Astrocyte (in vitro differentiated cells and primary cell): ENCODE results near the gene ADRA2B. TPM values are rescaled to one million over a fixed set of nuclear protein-coding genes. Genes with fewer than 3 reads are reported as not detected.
A peak's percentile ranks its signal among the peaks of the same experiment; 100 is the strongest.

Experiments used
- DNase-seq: peaks from one replicate; pipeline ENCODE4 v3.0.0-alpha.2; 2010; ENCODE audit warnings: low read depth
- FAIRE-seq: peaks from 2 replicates; lab custom pipeline; 2011; peaks lifted over from hg19 to GRCh38; lab: Jason Lieb, UNC
- H2AFZ ChIP-seq: 2 replicates; pipeline ENCODE4 v1.6.0; 2012; ENCODE audit warnings: low read depth, low read length, inconsistent platforms
- H3K27ac ChIP-seq: 2 replicates; pipeline ENCODE4 v1.5.1; 2011; ENCODE audit warnings: low read depth, low read length, inconsistent platforms
- H3K27me3 ChIP-seq: 2 replicates; pipeline ENCODE4 v1.6.0; 2011; ENCODE audit warnings: low read length, inconsistent platforms; ENCODE audit not compliant: insufficient read depth
- H3K36me3 ChIP-seq: 2 replicates; pipeline ENCODE4 v1.5.1; 2011; ENCODE audit warnings: low read length, inconsistent platforms; ENCODE audit not compliant: insufficient read depth
- H3K4me1 ChIP-seq: 2 replicates; pipeline ENCODE4 v1.5.1; 2011; ENCODE audit warnings: low read length, inconsistent platforms; ENCODE audit not compliant: insufficient read depth
- H3K4me2 ChIP-seq: 2 replicates; pipeline ENCODE4 v1.6.0; 2012; ENCODE audit warnings: low read length, inconsistent platforms
- H3K4me3 ChIP-seq: 2 replicates; pipeline ENCODE4 v1.5.1; 2011; ENCODE audit warnings: low read depth, mild to moderate bottlenecking, low read length, inconsistent platforms; ENCODE audit not compliant: insufficient read depth
- H3K79me2 ChIP-seq: 2 replicates; pipeline ENCODE4 v1.6.0; 2012; ENCODE audit warnings: mild to moderate bottlenecking, low read length, inconsistent platforms; ENCODE audit not compliant: insufficient read depth
- H3K9ac ChIP-seq: 2 replicates; pipeline ENCODE4 v1.6.0; 2012; ENCODE audit warnings: mild to moderate bottlenecking, low read length, inconsistent platforms
- H3K9me3 ChIP-seq: 2 replicates; pipeline ENCODE4 v1.5.1; 2012; ENCODE audit warnings: low read depth, mild to moderate bottlenecking, low read length, inconsistent platforms; ENCODE audit not compliant: insufficient read depth
- H4K20me1 ChIP-seq: 2 replicates; pipeline ENCODE4 v1.6.0; 2012; ENCODE audit warnings: low read length, inconsistent platforms; ENCODE audit not compliant: insufficient read depth
- H3K27ac Mint-ChIP-seq: one replicate; pipeline ENCODE4 v1.8.0; 2021; ENCODE audit warnings: mild to moderate bottlenecking, mixed read lengths; ENCODE audit not compliant: unreplicated experiment
- H3K27me3 Mint-ChIP-seq: one replicate; pipeline ENCODE4 v1.8.0; 2021; ENCODE audit warnings: low read depth, mixed read lengths; ENCODE audit not compliant: unreplicated experiment
- H3K36me3 Mint-ChIP-seq: one replicate; pipeline ENCODE4 v1.8.0; 2021; ENCODE audit warnings: low read depth, mixed read lengths; ENCODE audit not compliant: unreplicated experiment
- H3K4me1 Mint-ChIP-seq: one replicate; pipeline ENCODE4 v1.8.0; 2021; ENCODE audit warnings: low read depth, mixed read lengths; ENCODE audit not compliant: unreplicated experiment
- H3K4me3 Mint-ChIP-seq: one replicate; pipeline ENCODE4 v1.8.0; 2021; ENCODE audit warnings: mild to moderate bottlenecking, moderate library complexity, mixed read lengths; ENCODE audit not compliant: unreplicated experiment
- H3K9me3 Mint-ChIP-seq: one replicate; pipeline ENCODE4 v1.8.0; 2021; ENCODE audit warnings: mild to moderate bottlenecking, mixed read lengths; ENCODE audit not compliant: unreplicated experiment
- EZH2 ChIP-seq: IDR thresholded peaks from 2 replicates; pipeline ENCODE4 v1.6.1; 2012; ENCODE audit warnings: mild to moderate bottlenecking, low read length, inconsistent platforms; ENCODE audit not compliant: insufficient read depth
- total RNA-seq: library from RNA; stranded (reverse); gene quantifications from 2 replicates; pipeline ENCODE4 v1.2.1, GENCODE V29; 2021
- TF ChIP-seq, protein P1 (sequence below): IDR thresholded peaks from 2 replicates; pipeline ENCODE4 v1.5.1; 2011; ENCODE audit warnings: low read depth, mild to moderate bottlenecking, inconsistent platforms, low read length, moderate library complexity; ENCODE audit not compliant: insufficient read depth

ADRA2B gene
- total RNA-seq, 1 donor from 2014 or later: not detected

DNA sequence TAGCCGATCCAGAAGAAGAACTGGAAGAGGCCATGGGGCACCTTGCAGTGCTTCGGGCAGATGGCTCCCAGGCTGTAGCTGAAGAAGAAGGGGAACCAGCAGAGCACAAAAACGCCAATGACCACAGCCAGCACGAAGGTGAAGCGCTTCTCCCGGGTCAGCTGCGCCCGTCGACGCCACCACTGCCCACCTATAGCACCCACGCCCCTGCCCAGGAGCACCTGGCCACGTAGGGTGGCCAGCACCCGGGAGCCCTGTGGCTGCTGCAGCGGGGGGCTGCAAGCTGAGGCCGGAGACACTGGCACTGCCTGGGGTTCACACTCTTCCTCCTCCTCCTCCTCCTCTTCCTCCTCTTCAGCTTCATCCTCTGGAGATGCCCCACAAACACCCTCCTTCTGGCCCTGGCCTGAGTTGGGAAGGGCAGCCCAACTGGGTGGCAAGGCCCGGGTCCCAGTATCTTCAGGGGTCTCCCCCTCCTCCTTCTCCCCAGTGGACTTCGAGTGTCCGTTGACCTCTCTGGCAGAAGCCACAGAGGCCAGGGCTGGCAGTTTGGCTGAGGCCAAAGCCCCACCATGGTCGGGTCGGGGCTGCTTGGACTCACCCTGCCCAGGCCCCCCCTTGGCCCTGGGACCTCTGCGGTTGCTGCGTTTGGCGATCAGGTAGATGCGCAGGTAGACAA, 1.3 kb downstream of the ADRA2B start:
- FAIRE-seq (no peak), DNase-seq (no peak)
- Histone ChIP-seq H3K79me2 (no peaks in the 10 kb centered on the region), H3K27me3 (peaks cover 32% of the 10 kb centered on the region), H3K9me3 (no peaks in the 10 kb centered on the region), H3K4me1 (peaks cover 2% of the 10 kb centered on the region), H3K9ac (no peak overlapping the region), H2AFZ (no peak overlapping the region), H4K20me1 (no peaks in the 10 kb centered on the region), H3K4me2 (no peak overlapping the region), H3K36me3 (no peaks in the 10 kb centered on the region), H3K27ac (no peak overlapping the region), H3K4me3 (no peak overlapping the region)
- H3K36me3 Mint-ChIP-seq: peaks cover 1% of the 10 kb centered on the region
- peak overlapping the region; percentile 67 for H3K4me3 Mint-ChIP-seq
- TF ChIP-seq EZH2: no peak
- TF ChIP-seq, protein P1, sequence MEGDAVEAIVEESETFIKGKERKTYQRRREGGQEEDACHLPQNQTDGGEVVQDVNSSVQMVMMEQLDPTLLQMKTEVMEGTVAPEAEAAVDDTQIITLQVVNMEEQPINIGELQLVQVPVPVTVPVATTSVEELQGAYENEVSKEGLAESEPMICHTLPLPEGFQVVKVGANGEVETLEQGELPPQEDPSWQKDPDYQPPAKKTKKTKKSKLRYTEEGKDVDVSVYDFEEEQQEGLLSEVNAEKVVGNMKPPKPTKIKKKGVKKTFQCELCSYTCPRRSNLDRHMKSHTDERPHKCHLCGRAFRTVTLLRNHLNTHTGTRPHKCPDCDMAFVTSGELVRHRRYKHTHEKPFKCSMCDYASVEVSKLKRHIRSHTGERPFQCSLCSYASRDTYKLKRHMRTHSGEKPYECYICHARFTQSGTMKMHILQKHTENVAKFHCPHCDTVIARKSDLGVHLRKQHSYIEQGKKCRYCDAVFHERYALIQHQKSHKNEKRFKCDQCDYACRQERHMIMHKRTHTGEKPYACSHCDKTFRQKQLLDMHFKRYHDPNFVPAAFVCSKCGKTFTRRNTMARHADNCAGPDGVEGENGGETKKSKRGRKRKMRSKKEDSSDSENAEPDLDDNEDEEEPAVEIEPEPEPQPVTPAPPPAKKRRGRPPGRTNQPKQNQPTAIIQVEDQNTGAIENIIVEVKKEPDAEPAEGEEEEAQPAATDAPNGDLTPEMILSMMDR: no peak
- peaks cover 71% of the 10 kb centered on the region for H3K27me3 Mint-ChIP-seq
- no peaks in the 10 kb centered on the region for H3K4me1 Mint-ChIP-seq
- H3K27ac Mint-ChIP-seq: no peak overlapping the region
- H3K9me3 Mint-ChIP-seq: peaks cover 4% of the 10 kb centered on the region

DNA sequence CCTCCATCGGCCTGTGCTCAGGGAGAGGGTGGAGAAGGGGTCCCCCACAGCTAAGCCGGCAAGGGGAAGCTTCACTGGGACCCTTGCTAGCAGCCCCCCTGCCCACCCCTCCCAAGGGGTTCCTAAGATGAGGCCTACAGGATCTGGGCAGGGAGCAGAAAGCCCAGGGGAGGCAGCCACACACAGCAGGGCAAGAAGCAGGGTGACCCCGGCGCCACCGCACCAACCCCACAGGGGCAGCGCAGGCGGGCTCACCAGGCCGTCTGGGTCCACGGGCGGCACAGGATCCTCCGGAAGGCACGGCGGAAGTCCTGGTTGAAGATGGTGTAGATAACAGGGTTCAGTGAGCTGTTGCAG, 1.8 kb downstream of the ADRA2B start:
- no peaks in the 10 kb centered on the region for H4K20me1 ChIP-seq
- peaks cover 69% of the 10 kb centered on the region for H3K27me3 Mint-ChIP-seq
- no peak overlapping the region for H3K4me2 ChIP-seq
- no peak overlapping the region for H2AFZ ChIP-seq
- H3K27ac Mint-ChIP-seq: no peak overlapping the region
- no peak overlapping the region for H3K9ac ChIP-seq
- no peaks in the 10 kb centered on the region for H3K36me3 Mint-ChIP-seq
- TF ChIP-seq EZH2: no peak
- TF ChIP-seq, protein P1: no peak
- H3K36me3 ChIP-seq: no peaks in the 10 kb centered on the region
- H3K4me1 ChIP-seq: peaks cover 2% of the 10 kb centered on the region
- H3K4me3 ChIP-seq: no peak overlapping the region
- H3K9me3 ChIP-seq: no peaks in the 10 kb centered on the region
- H3K4me1 Mint-ChIP-seq: no peaks in the 10 kb centered on the region
- peaks cover 31% of the 10 kb centered on the region for H3K27me3 ChIP-seq
- FAIRE-seq: no peak
- H3K27ac ChIP-seq: no peak overlapping the region
- no peaks in the 10 kb centered on the region for H3K79me2 ChIP-seq
- DNase-seq: no peak
- H3K4me3 Mint-ChIP-seq: no peak overlapping the region
- H3K9me3 Mint-ChIP-seq: peaks cover 4% of the 10 kb centered on the region

DNA sequence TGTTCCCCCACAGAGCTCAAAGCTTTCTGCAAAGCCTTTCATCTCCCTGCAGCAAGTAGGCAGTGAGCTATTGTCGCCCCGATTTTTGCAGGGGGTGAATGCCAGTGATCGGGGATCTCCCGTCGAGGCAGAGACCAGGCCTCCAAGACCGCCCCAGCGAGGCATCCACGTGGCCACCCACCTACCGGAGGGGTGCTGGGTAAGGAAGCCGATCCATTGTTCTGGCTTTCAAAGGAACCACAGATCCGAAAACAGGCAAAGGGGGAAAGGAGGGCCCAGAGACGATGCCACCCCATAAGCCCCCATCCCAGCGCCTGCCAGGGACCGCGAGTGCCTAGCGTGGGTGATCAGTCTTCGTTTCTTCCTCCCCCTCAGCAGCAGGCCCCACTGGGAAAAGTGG, 2.4 kb downstream of the ADRA2B start:
- H3K79me2 ChIP-seq: no peaks in the 10 kb centered on the region
- H3K9me3 Mint-ChIP-seq: peaks cover 4% of the 10 kb centered on the region
- FAIRE-seq (no peak), DNase-seq (no peak)
- H3K4me3 Mint-ChIP-seq: no peak overlapping the region
- no peaks in the 10 kb centered on the region for H3K9me3 ChIP-seq
- no peak overlapping the region for H2AFZ ChIP-seq
- no peak overlapping the region for H3K27ac ChIP-seq
- H3K27me3 Mint-ChIP-seq: peaks cover 65% of the 10 kb centered on the region
- H3K4me1 Mint-ChIP-seq: peaks cover under 1% of the 10 kb centered on the region
- H3K36me3 Mint-ChIP-seq: no peaks in the 10 kb centered on the region
- TF ChIP-seq, protein P1: no peak
- no peak for TF ChIP-seq EZH2
- H3K4me1 ChIP-seq: peaks cover 2% of the 10 kb centered on the region
- H3K36me3 ChIP-seq: no peaks in the 10 kb centered on the region
- no peak overlapping the region for H3K4me3 ChIP-seq
- no peak overlapping the region for H3K4me2 ChIP-seq
- H3K27me3 ChIP-seq: peaks cover 28% of the 10 kb centered on the region
- no peak overlapping the region for H3K9ac ChIP-seq
- H4K20me1 ChIP-seq: no peaks in the 10 kb centered on the region
- no peak overlapping the region for H3K27ac Mint-ChIP-seq
